Endothelial cell of umbilical vein (primary cell): ENCODE measurements around the gene HBM. TPM values are rescaled to one million over a fixed set of nuclear protein-coding genes. Genes with fewer than 3 reads are reported as not detected.

Experiments
- BruUV-seq: library from RNA; stranded (reverse); fragments of 400-500 nt; replicated peaks from 2 replicates; lab custom pipeline; 2021; lab: Mats Ljungman, UMichigan
- CTCF ChIA-PET: fragments of 300-600, 350-600 bp; sonication (Branson Sonifier 250); formaldehyde crosslinking; loops from one replicate; lab custom pipeline; 2021; ENCODE audit warnings: antibody characterized with exemption, inconsistent platforms; lab: Charles Lee
- POLR2A ChIA-PET: fragments of 300-600, 350-600 bp; sonication (Branson Sonifier 250); formaldehyde crosslinking; loops from one replicate; lab custom pipeline; 2021; ENCODE audit warnings: antibody characterized with exemption, inconsistent platforms; lab: Charles Lee
- DNase-seq: peaks from one replicate; pipeline ENCODE4 v3.0.0-alpha.2; 2011; ENCODE audit warnings: low read depth, low spot score
- FAIRE-seq: peaks from 2 replicates; lab custom pipeline; 2011; peaks lifted over from hg19 to GRCh38; lab: Jason Lieb, UNC
- H2AFZ ChIP-seq: 2 replicates; pipeline ENCODE4 v1.6.0; 2012; ENCODE audit warnings: low read depth, low read length, control low read depth, inconsistent platforms
- H3K27ac ChIP-seq: 2 replicates; pipeline ENCODE4 v1.5.1; 2011; ENCODE audit warnings: low read depth, mild to moderate bottlenecking, control low read depth, low read length, moderate library complexity; ENCODE audit not compliant: insufficient read depth
- H3K27me3 ChIP-seq, 2 experiments: 2 replicates each; pipeline versions ENCODE4 v1.6.0 to v1.6.1; 2011; ENCODE audit warnings: low read length in 2 of 2, mixed read lengths in 1 of 2; ENCODE audit not compliant: control insufficient read depth in 2 of 2, insufficient read depth in 2 of 2
- H3K36me3 ChIP-seq, 2 experiments: 2 replicates in 1 of 2; 3 replicates in 1 of 2; pipeline ENCODE4 v1.5.1; 2011; ENCODE audit warnings: low read length in 2 of 2, mild to moderate bottlenecking in 1 of 2, moderate library complexity in 1 of 2; ENCODE audit not compliant: control insufficient read depth in 2 of 2, insufficient read depth in 2 of 2; ENCODE audit errors: extremely low read depth in 1 of 2
- H3K4me1 ChIP-seq: 3 replicates; pipeline ENCODE4 v1.5.1; 2011; ENCODE audit warnings: mild to moderate bottlenecking, low read length; ENCODE audit not compliant: control insufficient read depth, insufficient read depth; ENCODE audit errors: extremely low read depth
- H3K4me2 ChIP-seq: 2 replicates; pipeline ENCODE4 v1.6.1; 2011; ENCODE audit warnings: low read length, control low read depth, mixed read lengths; ENCODE audit not compliant: insufficient read depth
- H3K4me3 ChIP-seq, 3 experiments: fragments of 200-600 bp in 1 of 3; sonication (generic), shearing (Covaris generic) in 1 of 3; replicated peaks in 1 of 3; 2 replicates each; pipeline ENCODE4 v1.5.1; 2011 to 2016; ENCODE audit warnings: control low read depth in 3 of 3, low read length in 3 of 3, mild to moderate bottlenecking in 2 of 3, inconsistent platforms in 1 of 3, low read depth in 1 of 3, moderate library complexity in 1 of 3; ENCODE audit not compliant: insufficient read depth in 1 of 3
- H3K79me2 ChIP-seq: 2 replicates; pipeline ENCODE4 v1.6.0; 2012; ENCODE audit warnings: low read length, inconsistent platforms; ENCODE audit not compliant: control insufficient read depth, insufficient read depth
- H3K9ac ChIP-seq: replicated peaks from 2 replicates; pipeline ENCODE3; 2011; ENCODE audit warnings: low read length, control low read depth; ENCODE audit not compliant: insufficient read depth; ENCODE audit errors: extremely low read depth
- H3K9me1 ChIP-seq: replicated peaks from 3 replicates; pipeline ENCODE4 v1.6.0; 2011; ENCODE audit warnings: mild to moderate bottlenecking, low read length; ENCODE audit not compliant: control insufficient read depth, insufficient read depth; ENCODE audit errors: extremely low read depth
- H3K9me3 ChIP-seq: replicated peaks from 2 replicates; pipeline ENCODE4 v1.5.1; 2012; ENCODE audit warnings: low read length, inconsistent platforms; ENCODE audit not compliant: control insufficient read depth, insufficient read depth
- H4K20me1 ChIP-seq: replicated peaks from 2 replicates; pipeline ENCODE3; 2011; ENCODE audit warnings: mild to moderate bottlenecking, low read length; ENCODE audit not compliant: control insufficient read depth, insufficient read depth; ENCODE audit errors: extremely low read depth
- EZH2 ChIP-seq: IDR thresholded peaks from 2 replicates; pipeline ENCODE4 v1.6.1; 2012; ENCODE audit warnings: borderline replicate concordance, low read depth, mild to moderate bottlenecking, moderate library complexity, low read length, inconsistent platforms; ENCODE audit not compliant: severe bottlenecking
- GATA2 ChIP-seq: IDR thresholded peaks from 2 replicates; pipeline ENCODE4 v1.7.0; 2011; ENCODE audit warnings: low read depth, mild to moderate bottlenecking, moderate library complexity, mixed read lengths, low read length; ENCODE audit not compliant: insufficient read length, insufficient read depth
- JUN ChIP-seq: IDR thresholded peaks from 2 replicates; pipeline ENCODE4 v1.6.1; 2011; ENCODE audit warnings: borderline replicate concordance, low read depth; ENCODE audit not compliant: insufficient read length, insufficient read depth
- POLR2AphosphoS5 ChIP-seq: IDR thresholded peaks from 2 replicates; pipeline ENCODE4 v1.6.1; 2012; ENCODE audit warnings: low read depth, mild to moderate bottlenecking, control low read depth, low read length, moderate library complexity; ENCODE audit not compliant: insufficient read depth
- dilution Hi-C: fragments of 300-500 bp; cut with MboI; formaldehyde crosslinking; loops from one replicate; pipeline ENCODE4 v1.15.0; 2019; ENCODE audit warnings: low sequenced_read_pairs; ENCODE audit not compliant: extremely low pct_ligation_motif_present
- intact Hi-C: fragments of 100-400 bp; cut with micrococcal nuclease; formaldehyde crosslinking; loops from one replicate; pipeline ENCODE4 v1.10.0; 2022
- polyA plus RNA-seq, 4 experiments: library from polyadenylated mRNA; depleted of rRNA in 3 of 4; stranded (reverse) in 3 of 4; unstranded in 1 of 4; fragments of >200 nt; gene quantifications; 2 replicates each; pipeline versions ENCODE4 v1.2.1 to v1.2.3, GENCODE V29; 2011 to 2012; ENCODE audit warnings: missing spikeins in 1 of 4
- total RNA-seq: library from RNA; stranded (reverse); gene quantifications from 2 replicates; pipeline ENCODE4 v1.2.3, GENCODE V29; 2021

The HBM gene
- total and polyA plus RNA-seq, 2 donors (not counting 3 experiments of a cell fraction or from before 2014, with no cell fraction given): not detected

- Histone ChIP-seq H3K36me3 (no peaks in the 10 kb centered on the region), H4K20me1 (no peaks in the 10 kb centered on the region), H3K9me3 (no peaks in the 10 kb centered on the region), H3K9me1 (no peaks in the 10 kb centered on the region), H3K9ac (no peak overlapping the region), H2AFZ (no peak overlapping the region), H3K27me3 (no peaks in the 10 kb centered on the region), H3K79me2 (no peaks in the 10 kb centered on the region), H3K4me2 (no peak overlapping the region), H3K4me3 (no peak overlapping the region), H3K4me1 (no peaks in the 10 kb centered on the region), H3K27ac (no peak overlapping the region)
- intact Hi-C loops (no loop called here), dilution Hi-C loops (no loop called here)
- no peak for TF ChIP-seq POLR2AphosphoS5
- FAIRE-seq: no peak
- no TSS peak for BruUV-seq
- DNase-seq: no peak
- CTCF ChIA-PET: interaction anchor here (1.4 kb wide), 1 partner anchor 24 kb away, joined by 4 read pairs; no protein-coding TSS in a partner anchor
- POLR2A ChIA-PET: no interaction called here
Observed at GRCh38 chr16:143456-143855, 22.3 kb upstream of the HBM start.

GRCh38 chr16:144797-145252, 21.0 kb upstream of the HBM start:
- Histone ChIP-seq H3K4me3 (no peak overlapping the region), H3K79me2 (no peaks in the 10 kb centered on the region), H3K9me1 (no peaks in the 10 kb centered on the region), H3K27me3 (peaks cover 0 to 2% of the 10 kb centered on the region in 2 experiments), H3K4me2 (no peak overlapping the region), H3K36me3 (no peaks in the 10 kb centered on the region), H2AFZ (no peak overlapping the region), H3K9me3 (no peaks in the 10 kb centered on the region), H3K27ac (no peak overlapping the region), H4K20me1 (no peaks in the 10 kb centered on the region), H3K9ac (no peak overlapping the region), H3K4me1 (no peaks in the 10 kb centered on the region)
- no peak for FAIRE-seq
- no peak for DNase-seq
- dilution Hi-C loops (no loop called here), intact Hi-C loops (no loop called here)
- CTCF ChIA-PET: no interaction called here
- POLR2A ChIA-PET: no interaction called here
- TF ChIP-seq POLR2AphosphoS5 (no peak), EZH2 (no peak), JUN (no peak), GATA2 (no peak)
- BruUV-seq: no TSS peak
